Activated CD8-positive, alpha-beta memory T cell treated with anti-CD3 and anti-CD28 coated beads, Interleukin-2, amount 50 U/mL, for 4 hours (primary cell): Measurements from ENCODE around the gene HS6ST3.

Experiments used
- DNase-seq: peaks from one replicate; pipeline ENCODE4 v3.0.0-alpha.2; 2020

HS6ST3 gene

DNA sequence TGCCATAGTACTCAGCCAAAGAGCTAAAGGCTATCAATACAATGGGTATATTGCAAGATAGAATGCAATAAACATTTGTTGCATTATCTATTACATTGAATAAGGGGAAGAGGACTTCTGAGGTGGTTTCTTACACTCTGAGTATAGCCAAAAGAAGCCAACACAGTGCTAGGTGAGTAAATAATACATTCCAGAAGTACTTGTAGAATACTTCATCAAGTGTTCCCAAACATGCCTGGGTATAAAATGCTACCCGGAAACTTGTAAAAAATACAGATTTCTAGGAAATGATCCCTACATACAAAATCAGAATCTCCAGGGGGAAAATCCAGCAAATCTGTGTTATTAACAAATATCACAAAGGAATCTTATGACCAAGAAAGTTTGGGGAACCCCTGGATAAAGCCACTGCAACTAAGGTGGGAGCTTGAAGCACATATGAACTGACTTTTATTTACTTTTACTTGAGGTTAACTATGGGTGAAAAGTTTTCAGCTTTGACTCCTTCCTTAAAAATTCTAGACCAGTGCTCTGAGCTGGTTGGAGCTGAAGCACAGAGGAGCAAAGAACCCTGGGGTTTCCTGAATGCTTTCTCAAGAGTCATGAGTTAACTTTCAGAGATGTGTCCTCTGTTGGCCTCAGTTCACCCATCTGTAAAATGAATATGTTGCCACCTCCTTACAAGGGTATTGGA, 768.4 kb downstream of the HS6ST3 start:
- DNase-seq = no peak

DNA sequence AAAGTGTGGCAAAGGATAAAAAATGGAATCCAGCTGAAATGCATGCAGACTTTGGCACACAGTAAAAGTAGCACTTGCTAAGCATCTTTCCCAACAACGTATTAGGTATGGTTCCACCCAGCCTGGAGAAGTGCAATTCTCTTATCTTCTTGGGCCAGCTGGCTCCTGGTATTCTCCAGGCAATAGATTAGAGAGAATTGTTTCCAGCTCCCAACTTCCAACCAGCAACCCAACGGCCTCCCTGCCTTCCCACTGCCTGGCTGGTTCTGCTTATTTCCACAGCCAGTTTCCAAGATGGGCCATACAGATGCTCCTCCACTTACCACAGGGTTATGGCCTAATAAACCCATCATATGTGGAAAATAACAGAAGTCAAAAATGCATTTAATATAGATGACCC, 771.0 kb downstream of the HS6ST3 start:
- DNase-seq = no peak

DNA sequence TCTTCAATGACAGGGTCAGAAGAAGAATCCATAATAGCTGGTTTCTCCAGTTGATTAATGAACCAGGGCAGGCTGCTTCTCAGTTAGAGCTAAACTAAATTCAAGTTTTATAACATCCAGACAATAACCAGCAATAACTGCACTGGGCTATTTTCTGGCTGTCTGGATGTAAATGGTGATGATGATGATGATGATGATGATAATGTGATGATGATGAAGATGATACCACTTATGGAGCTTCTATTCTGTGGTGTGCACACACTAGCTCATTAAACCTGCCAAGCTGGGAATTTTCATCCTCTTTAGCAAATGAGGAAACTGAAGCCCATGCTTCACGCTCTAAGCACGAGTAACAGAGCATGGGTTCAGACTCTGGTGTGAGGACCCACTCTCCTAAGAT, 772.2 kb downstream of the HS6ST3 start:
- no peak for DNase-seq

DNA sequence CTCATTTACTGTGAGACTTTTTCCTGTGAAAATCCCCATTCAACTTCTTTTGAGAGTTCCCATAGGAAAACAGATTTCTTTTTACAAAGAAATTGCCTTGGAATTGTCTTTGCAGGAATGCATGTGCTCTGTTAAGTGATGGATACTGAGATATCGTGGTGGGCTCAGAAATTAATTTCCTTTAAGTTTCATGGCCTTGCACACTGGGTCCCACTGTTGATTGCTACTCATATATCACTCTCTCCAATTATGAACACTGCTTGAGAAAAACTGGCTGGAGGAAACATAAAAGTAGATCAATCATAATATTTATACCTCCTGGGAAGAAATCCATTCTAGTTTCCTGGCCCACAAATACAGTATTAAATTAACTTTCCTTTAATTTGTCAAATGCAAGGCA, 773.1 kb downstream of the HS6ST3 start:
- DNase-seq = no peak

DNA sequence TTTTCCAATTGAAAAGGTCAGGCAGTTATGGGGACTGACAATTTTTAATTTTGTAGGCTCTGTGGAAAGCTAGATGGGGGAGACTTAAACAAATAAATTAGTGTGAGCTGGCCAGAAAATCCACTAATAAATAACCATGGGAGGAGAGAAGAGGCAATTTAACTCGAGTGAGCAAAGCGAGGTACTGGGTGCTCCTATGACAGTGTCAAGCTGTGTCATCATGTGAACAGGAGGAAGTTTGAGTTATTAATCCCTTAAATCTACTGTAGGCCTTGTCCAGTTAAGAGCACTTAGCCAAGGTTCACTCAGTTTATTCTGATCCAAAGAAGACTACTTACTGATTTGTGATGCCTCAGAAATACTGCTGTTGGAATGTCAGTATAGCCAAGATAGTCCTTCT, 781.6 kb downstream of the HS6ST3 start:
- DNase-seq = no peak

DNA sequence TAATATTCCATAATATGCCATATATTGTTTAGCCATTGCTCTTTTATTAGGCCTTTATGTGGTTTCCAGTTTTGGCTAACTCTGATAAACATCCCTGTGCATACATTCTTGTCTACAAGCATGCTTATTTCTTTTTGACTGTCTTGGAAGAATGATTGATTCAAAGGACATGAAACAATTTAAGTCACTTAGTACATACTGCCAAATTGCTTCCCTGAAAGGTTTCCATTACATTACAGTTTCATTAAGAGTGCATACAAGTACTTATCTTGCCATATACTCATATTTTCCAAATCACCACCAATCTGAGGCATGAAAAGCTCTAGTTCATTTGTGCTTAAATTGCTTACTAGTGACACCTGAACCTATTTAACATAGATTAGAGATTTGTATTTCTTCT, 790.5 kb downstream of the HS6ST3 start:
- no peak for DNase-seq
